ENCODE results near the gene ELMO2.

- TF ChIP-seq CTCF (IDR thresholded peaks at IDR 0.05) (no peak), EZH2 (IDR thresholded peaks at IDR 0.05; ENCODE audit: borderline replicate concordance, insufficient read depth, low read depth, low read length, poor library complexity, severe bottlenecking) (no peak)
Measured at GRCh38 chr20:46359233-46359751, 47.1 kb downstream of the ELMO2 start.
